Keratinocyte (primary cell): Measurements from ENCODE around the gene CFAP210. TPM values are rescaled to one million over a fixed set of nuclear protein-coding genes. Genes with fewer than 3 reads are reported as not detected.

Experiments
- DNase-seq: peaks from one replicate; pipeline ENCODE4 v3.0.0-alpha.2; 2011; ENCODE audit warnings: low read depth, missing footprints, low spot score
- FAIRE-seq: peaks from 2 replicates; lab custom pipeline; 2011; peaks lifted over from hg19 to GRCh38; lab: Jason Lieb, UNC
- H2AFZ ChIP-seq: 2 replicates; pipeline ENCODE4 v1.6.0; 2012; ENCODE audit warnings: low read length, control low read depth, inconsistent platforms; ENCODE audit not compliant: control insufficient read depth
- H3K27ac ChIP-seq: 2 replicates; pipeline ENCODE4 v1.5.1; 2011; ENCODE audit warnings: low read length; ENCODE audit not compliant: control insufficient read depth, insufficient read depth
- H3K27me3 ChIP-seq: 3 replicates; pipeline ENCODE4 v1.6.0; 2011; ENCODE audit warnings: low read length; ENCODE audit not compliant: control insufficient read depth, insufficient read depth; ENCODE audit errors: extremely low read depth
- H3K36me3 ChIP-seq, 2 experiments: 2 replicates in 1 of 2; 3 replicates in 1 of 2; pipeline ENCODE4 v1.5.1; 2011; ENCODE audit warnings: low read length in 2 of 2, mild to moderate bottlenecking in 1 of 2; ENCODE audit not compliant: control insufficient read depth in 2 of 2, insufficient read depth in 2 of 2; ENCODE audit errors: extremely low read depth in 1 of 2
- H3K4me1 ChIP-seq: 3 replicates; pipeline ENCODE4 v1.5.1; 2011; ENCODE audit warnings: low read length; ENCODE audit not compliant: control insufficient read depth, insufficient read depth; ENCODE audit errors: extremely low read depth
- H3K4me2 ChIP-seq: 3 replicates; pipeline ENCODE4 v1.6.0; 2011; ENCODE audit warnings: low read depth, low read length; ENCODE audit not compliant: control insufficient read depth, insufficient read depth; ENCODE audit errors: extremely low read depth
- H3K4me3 ChIP-seq, 3 experiments: fragments of 200-600 bp in 1 of 3; sonication (generic) in 1 of 3; 2 replicates in 2 of 3; 3 replicates in 1 of 3; pipeline ENCODE4 v1.5.1; 2011 to 2016; ENCODE audit warnings: low read length in 3 of 3, mild to moderate bottlenecking in 3 of 3, control low read depth in 2 of 3, inconsistent platforms in 1 of 3, low read depth in 1 of 3, mixed read lengths in 1 of 3, mixed run types in 1 of 3, moderate library complexity in 1 of 3; ENCODE audit not compliant: control insufficient read depth in 2 of 3, insufficient read depth in 2 of 3; ENCODE audit errors: extremely low read depth in 1 of 3
- H3K79me2 ChIP-seq: 2 replicates; pipeline ENCODE4 v1.6.0; 2012; ENCODE audit warnings: low read length; ENCODE audit not compliant: control insufficient read depth, insufficient read depth
- H3K9ac ChIP-seq: 3 replicates; pipeline ENCODE4 v1.6.0; 2011; ENCODE audit warnings: low read length; ENCODE audit not compliant: control insufficient read depth, insufficient read depth; ENCODE audit errors: extremely low read depth
- H3K9me1 ChIP-seq: 3 replicates; pipeline ENCODE4 v1.6.0; 2011; ENCODE audit warnings: low read length; ENCODE audit not compliant: control insufficient read depth, insufficient read depth; ENCODE audit errors: extremely low read depth
- H3K9me3 ChIP-seq: 2 replicates; pipeline ENCODE4 v1.5.1; 2012; ENCODE audit warnings: low read depth, low read length; ENCODE audit not compliant: control insufficient read depth
- H4K20me1 ChIP-seq: 3 replicates; pipeline ENCODE4 v1.6.0; 2011; ENCODE audit warnings: low read length; ENCODE audit not compliant: control insufficient read depth, insufficient read depth; ENCODE audit errors: extremely low read depth
- EZH2 ChIP-seq: IDR thresholded peaks from one replicate; pipeline ENCODE4 v1.6.1; 2012; ENCODE audit warnings: inconsistent platforms, mild to moderate bottlenecking, low read length, moderate library complexity
- dilution Hi-C: fragments of 300-500 bp; cut with MboI; formaldehyde crosslinking; loops from one replicate; pipeline ENCODE4 v1.7.0; 2020; ENCODE audit warnings: low sequenced_read_pairs; ENCODE audit not compliant: extremely low pct_ligation_motif_present
- polyA plus RNA-seq, 5 experiments: library from polyadenylated mRNA; depleted of rRNA in 3 of 5; stranded (reverse) in 3 of 5; stranded (forward) in 1 of 5; unstranded in 1 of 5; fragments of >200 nt; gene quantifications; 1 replicate in 1 of 5; 2 replicates in 3 of 5; 3 replicates in 1 of 5; pipeline versions ENCODE4 v1.2.1 to v1.2.3, GENCODE V29; 2011 to 2012; ENCODE audit warnings: missing spikeins in 2 of 5, low read depth in 1 of 5, low replicate concordance in 1 of 5
- TF ChIP-seq, protein P1 (sequence below), 3 experiments: IDR thresholded peaks in 1 of 3; conservative IDR thresholded peaks in 1 of 3; optimal IDR thresholded peaks in 1 of 3; 2 replicates in 2 of 3; 3 replicates in 1 of 3; pipeline versions ENCODE3 to v1.5.1; 2011; ENCODE audit warnings: low read length in 3 of 3, mild to moderate bottlenecking in 3 of 3, moderate library complexity in 2 of 3, control low read depth in 1 of 3, inconsistent platforms in 1 of 3; ENCODE audit not compliant: insufficient read depth in 2 of 3; ENCODE audit errors: extremely low read depth in 1 of 3

The CFAP210 gene
- polyA plus RNA-seq, 1 donor (not counting 4 experiments of a cell fraction or from before 2014, with no cell fraction given) = 0.30 TPM

DNA sequence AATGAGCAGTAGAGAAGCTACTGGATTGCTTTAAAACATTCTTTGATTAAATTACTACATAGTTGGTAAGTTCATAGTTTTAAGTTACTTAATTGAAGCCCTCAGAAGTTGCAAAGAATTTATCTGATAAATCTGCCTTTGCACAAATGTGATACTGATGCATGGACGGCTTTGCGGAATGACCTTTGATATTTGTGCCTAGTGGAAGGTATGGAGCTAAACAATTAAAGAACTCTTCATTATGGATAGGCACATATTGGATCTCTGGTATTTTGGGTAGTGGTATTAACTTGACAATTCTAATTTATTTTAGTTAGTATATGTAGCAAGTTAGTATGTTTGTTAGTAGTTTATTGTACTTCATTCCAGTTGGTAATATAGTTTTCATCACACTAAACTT lies 54.1 kb downstream of the CFAP210 start:
- no peak for TF ChIP-seq EZH2
- H3K27ac ChIP-seq = no peak overlapping the region
- peaks cover 4 to 6% of the 10 kb centered on the region in 2 experiments for H3K36me3 ChIP-seq
- dilution Hi-C loops = no loop called here
- H3K4me2 ChIP-seq = no peak overlapping the region
- no peaks in the 10 kb centered on the region for H3K79me2 ChIP-seq
- H3K27me3 ChIP-seq = no peaks in the 10 kb centered on the region
- H3K9me1 ChIP-seq = no peaks in the 10 kb centered on the region
- H3K9ac ChIP-seq = no peak overlapping the region
- no peaks in the 10 kb centered on the region for H4K20me1 ChIP-seq
- H2AFZ ChIP-seq = no peak overlapping the region
- FAIRE-seq (no peak), DNase-seq (no peak)
- no peaks in the 10 kb centered on the region for H3K4me1 ChIP-seq
- no peak overlapping the region for H3K4me3 ChIP-seq
- H3K9me3 ChIP-seq = no peaks in the 10 kb centered on the region

- Histone ChIP-seq H2AFZ (no peak overlapping the region), H3K4me1 (no peaks in the 10 kb centered on the region), H3K4me3 (no peak overlapping the region), H3K79me2 (no peaks in the 10 kb centered on the region), H4K20me1 (no peaks in the 10 kb centered on the region), H3K4me2 (no peak overlapping the region), H3K27ac (no peak overlapping the region), H3K9me3 (no peaks in the 10 kb centered on the region), H3K36me3 (peaks cover 4 to 10% of the 10 kb centered on the region in 2 experiments), H3K9me1 (no peaks in the 10 kb centered on the region), H3K27me3 (no peaks in the 10 kb centered on the region), H3K9ac (no peak overlapping the region)
- TF ChIP-seq EZH2 = no peak
- TF ChIP-seq, protein P1, sequence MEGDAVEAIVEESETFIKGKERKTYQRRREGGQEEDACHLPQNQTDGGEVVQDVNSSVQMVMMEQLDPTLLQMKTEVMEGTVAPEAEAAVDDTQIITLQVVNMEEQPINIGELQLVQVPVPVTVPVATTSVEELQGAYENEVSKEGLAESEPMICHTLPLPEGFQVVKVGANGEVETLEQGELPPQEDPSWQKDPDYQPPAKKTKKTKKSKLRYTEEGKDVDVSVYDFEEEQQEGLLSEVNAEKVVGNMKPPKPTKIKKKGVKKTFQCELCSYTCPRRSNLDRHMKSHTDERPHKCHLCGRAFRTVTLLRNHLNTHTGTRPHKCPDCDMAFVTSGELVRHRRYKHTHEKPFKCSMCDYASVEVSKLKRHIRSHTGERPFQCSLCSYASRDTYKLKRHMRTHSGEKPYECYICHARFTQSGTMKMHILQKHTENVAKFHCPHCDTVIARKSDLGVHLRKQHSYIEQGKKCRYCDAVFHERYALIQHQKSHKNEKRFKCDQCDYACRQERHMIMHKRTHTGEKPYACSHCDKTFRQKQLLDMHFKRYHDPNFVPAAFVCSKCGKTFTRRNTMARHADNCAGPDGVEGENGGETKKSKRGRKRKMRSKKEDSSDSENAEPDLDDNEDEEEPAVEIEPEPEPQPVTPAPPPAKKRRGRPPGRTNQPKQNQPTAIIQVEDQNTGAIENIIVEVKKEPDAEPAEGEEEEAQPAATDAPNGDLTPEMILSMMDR (optimal IDR thresholded peaks at IDR 0.05 in 1 of 3, IDR thresholded peaks at IDR 0.05 in 1 of 3, conservative IDR thresholded peaks at IDR 0.05 in 1 of 3; ENCODE audit: extremely low read depth in 1 of 3, insufficient read depth in 2 of 3, low read length in 3 of 3) = no peak
- DNase-seq (no peak), FAIRE-seq (no peak)
- dilution Hi-C loops = no loop called here
Observed at GRCh38 chr2:169637620-169638019, 56.6 kb downstream of the CFAP210 start.

GRCh38 chr2:169636440-169637097 lies 57.6 kb downstream of the CFAP210 start:
- no peak overlapping the region for H2AFZ ChIP-seq
- H3K79me2 ChIP-seq = no peaks in the 10 kb centered on the region
- TF ChIP-seq, protein P1 (optimal IDR thresholded peaks at IDR 0.05 in 1 of 3, IDR thresholded peaks at IDR 0.05 in 1 of 3, conservative IDR thresholded peaks at IDR 0.05 in 1 of 3; ENCODE audit: extremely low read depth in 1 of 3, insufficient read depth in 2 of 3, low read length in 3 of 3) = no peak
- TF ChIP-seq EZH2 = no peak
- no peak overlapping the region for H3K27ac ChIP-seq
- no peaks in the 10 kb centered on the region for H3K9me3 ChIP-seq
- peaks cover 7 to 11% of the 10 kb centered on the region in 2 experiments for H3K36me3 ChIP-seq
- DNase-seq (no peak), FAIRE-seq (no peak)
- dilution Hi-C loops = no loop called here
- H4K20me1 ChIP-seq = no peaks in the 10 kb centered on the region
- no peaks in the 10 kb centered on the region for H3K27me3 ChIP-seq
- no peak overlapping the region for H3K9ac ChIP-seq
- H3K4me1 ChIP-seq = no peaks in the 10 kb centered on the region
- no peak overlapping the region for H3K4me2 ChIP-seq
- H3K4me3 ChIP-seq = no peak overlapping the region
- H3K9me1 ChIP-seq = no peaks in the 10 kb centered on the region
